SU-DHL-6 (cell line): Measurements from ENCODE around the gene GRK3.

Experiments
- CTCF ChIP-seq: fragments of 200-600 bp; sonication (generic); IDR thresholded peaks from one replicate; pipeline ENCODE4 v1.5.1; 2017; ENCODE audit warnings: antibody characterized with exemption, mild to moderate bottlenecking, low read length, moderate library complexity; ENCODE audit not compliant: insufficient read depth, poor library complexity, severe bottlenecking
- EZH2phosphoT487 ChIP-seq: fragments of 200-600 bp; sonication (generic), shearing (Covaris generic); conservative IDR thresholded peaks from 2 replicates; pipeline ENCODE4 v1.6.1; 2018; ENCODE audit warnings: mild to moderate bottlenecking, antibody characterized with exemption, low read length, moderate library complexity, mixed read lengths

GRCh38 chr22:25753252-25753651 is 188.8 kb downstream of the GRK3 start:
- TF ChIP-seq CTCF = no peak
- no peak for TF ChIP-seq EZH2phosphoT487
